HCT116 (cell line): ENCODE data around the gene ZBED6. TPM values are rescaled to one million over a fixed set of nuclear protein-coding genes. Genes with fewer than 3 reads are reported as not detected.
A peak's percentile ranks its signal among the peaks of the same experiment; 100 is the strongest.
"Not testable (repeated sequence)": the region's sequence is repeated elsewhere in the genome, so short reads cannot be mapped to it uniquely, and the experiment has no call there.

ENCODE experiments used
- ATAC-seq: fragments of 200-7000 bp; cut with Tn5 transposase; 2 replicates; pipeline ENCODE4 v1.9.1; 2020; ENCODE audit warnings: mild to moderate bottlenecking, moderate library complexity
- BruUV-seq: library from RNA; stranded (reverse); fragments of 400-500 nt; replicated peaks from 2 replicates; lab custom pipeline; 2021; lab: Mats Ljungman, UMichigan
- CTCF ChIA-PET: fragments of 300-600 bp; sonication (Branson Sonifier 250); formaldehyde crosslinking; loops from one replicate; lab custom pipeline; 2021; ENCODE audit warnings: antibody characterized with exemption; lab: Charles Lee
- POLR2A ChIA-PET: fragments of 300-600, 350-600 bp; sonication (Branson Sonifier 250); formaldehyde crosslinking; loops from one replicate; lab custom pipeline; 2021; ENCODE audit warnings: antibody characterized with exemption; lab: Charles Lee
- RAD21 ChIA-PET, 2 experiments: fragments of 300-600 bp; sonication (Branson Sonifier 250); formaldehyde crosslinking; loops; one replicate each; lab custom pipeline; 2023; ENCODE audit warnings: low total read pairs in 2 of 2; ENCODE audit not compliant: uncharacterized antibody in 2 of 2, unreplicated experiment in 2 of 2, low non-redundant PET in 1 of 2; lab: Charles Lee
- DNase-seq: peaks from one replicate; pipeline ENCODE4 v3.0.0-alpha.2; 2010; ENCODE audit warnings: low read depth, low spot score
- H2AFZ ChIP-seq: fragments of 200-600 bp; shearing (Covaris generic), sonication (generic); 2 replicates; pipeline ENCODE4 v1.6.1; 2017; ENCODE audit warnings: low read depth, mixed run types, mixed read lengths, antibody characterized with exemption, low read length; ENCODE audit not compliant: poor library complexity, severe bottlenecking
- H3K27ac ChIP-seq: 2 replicates; pipeline ENCODE4 v1.5.1; 2012; ENCODE audit warnings: low read depth, low read length
- H3K27me3 ChIP-seq: fragments of 200-600 bp; sonication (generic); 2 replicates; pipeline ENCODE4 v1.6.1; 2016; ENCODE audit warnings: mixed run types, low read length, mixed read lengths; ENCODE audit not compliant: insufficient read depth
- H3K36me3 ChIP-seq, 2 experiments: fragments of 200-500 bp in 1 of 2; fragments of 200-600 bp in 1 of 2; sonication (Bioruptor generic) in 1 of 2; sonication (generic) in 1 of 2; 2 replicates each; pipeline versions ENCODE4 v1.5.1 to v1.6.1; 2014 to 2016; ENCODE audit warnings: low read length in 2 of 2, inconsistent platforms in 1 of 2, mixed read lengths in 1 of 2, mixed run types in 1 of 2; ENCODE audit not compliant: insufficient read depth in 2 of 2, control insufficient read depth in 1 of 2
- H3K4me1 ChIP-seq, 2 experiments: fragments of 200-600 bp in 1 of 2; sonication (generic) in 1 of 2; 2 replicates each; pipeline versions ENCODE4 v1.5.1 to v1.6.1; 2012 to 2017; ENCODE audit warnings: low read length in 2 of 2, inconsistent platforms in 1 of 2, mild to moderate bottlenecking in 1 of 2, mixed read lengths in 1 of 2, mixed run types in 1 of 2, moderate library complexity in 1 of 2; ENCODE audit not compliant: insufficient read depth in 2 of 2, control insufficient read depth in 1 of 2
- H3K4me2 ChIP-seq: fragments of 200-600 bp; sonication (generic); 2 replicates; pipeline ENCODE4 v1.6.1; 2017; ENCODE audit warnings: mixed run types, low read length, mixed read lengths
- H3K4me3 ChIP-seq, 2 experiments: fragments of 200-600 bp in 1 of 2; sonication (generic) in 1 of 2; replicated peaks in 1 of 2; 2 replicates each; pipeline ENCODE4 v1.5.1; 2011 to 2016; ENCODE audit warnings: low read length in 2 of 2, control low read depth in 1 of 2, low read depth in 1 of 2, mild to moderate bottlenecking in 1 of 2, mixed read lengths in 1 of 2, mixed run types in 1 of 2
- H3K79me2 ChIP-seq: fragments of 200-600 bp; sonication (generic); 2 replicates; pipeline ENCODE4 v1.6.1; 2017; ENCODE audit warnings: mild to moderate bottlenecking, mixed run types, low read length, moderate library complexity, mixed read lengths; ENCODE audit not compliant: insufficient read depth
- H3K9ac ChIP-seq: fragments of 200-600 bp; sonication (generic); 2 replicates; pipeline ENCODE4 v1.6.1; 2016; ENCODE audit warnings: low read length, mixed read lengths
- H3K9me2 ChIP-seq: fragments of 200-600 bp; sonication (generic), shearing (Covaris generic); 2 replicates; pipeline ENCODE4 v1.6.1; 2017; ENCODE audit warnings: mixed run types, mild to moderate bottlenecking, moderate library complexity; ENCODE audit not compliant: insufficient read depth
- H3K9me3 ChIP-seq, 2 experiments: fragments of 200-500 bp in 1 of 2; fragments of 200-600 bp in 1 of 2; sonication (Bioruptor generic) in 1 of 2; sonication (generic) in 1 of 2; 2 replicates each; pipeline ENCODE4 v1.6.1; 2014 to 2017; ENCODE audit warnings: low read length in 2 of 2, mixed read lengths in 2 of 2, inconsistent platforms in 1 of 2, low read depth in 1 of 2, mild to moderate bottlenecking in 1 of 2, mixed run types in 1 of 2, moderate library complexity in 1 of 2; ENCODE audit not compliant: control insufficient read depth in 1 of 2, insufficient read depth in 1 of 2
- H4K20me1 ChIP-seq: fragments of 200-600 bp; sonication (generic), shearing (Covaris generic); 2 replicates; pipeline ENCODE4 v1.6.1; 2017; ENCODE audit warnings: mixed run types, mild to moderate bottlenecking, moderate library complexity; ENCODE audit not compliant: insufficient read depth
- CTCF ChIP-seq, 3 experiments: fragments of 200-600 bp in 1 of 3; sonication (generic) in 1 of 3; IDR thresholded peaks in 2 of 3; conservative IDR thresholded peaks in 1 of 3; 2 replicates each; pipeline ENCODE4 v1.5.1; 2012 to 2017; ENCODE audit warnings: low read depth in 2 of 3, low read length in 2 of 3, antibody characterized with exemption in 1 of 3, borderline replicate concordance in 1 of 3, control low read depth in 1 of 3, mild to moderate bottlenecking in 1 of 3, mixed read lengths in 1 of 3, mixed run types in 1 of 3, moderate library complexity in 1 of 3; ENCODE audit not compliant: insufficient read depth in 1 of 3
- ELF1 ChIP-seq: IDR thresholded peaks from 2 replicates; pipeline ENCODE4 v1.6.1; 2012; ENCODE audit warnings: low read depth, borderline replicate concordance
- JUND ChIP-seq: IDR thresholded peaks from 2 replicates; pipeline ENCODE4 v1.6.1; 2012
- SIN3A ChIP-seq: IDR thresholded peaks from 2 replicates; pipeline ENCODE4 v1.6.1; 2012; ENCODE audit warnings: low read depth
- TCF7L2 ChIP-seq: IDR thresholded peaks from 2 replicates; pipeline ENCODE4 v1.7.0; 2011; ENCODE audit warnings: borderline replicate concordance, inconsistent platforms; ENCODE audit not compliant: insufficient read depth, insufficient read length; ENCODE audit errors: extremely low read depth
- intact Hi-C: fragments of 100-400 bp; cut with micrococcal nuclease; formaldehyde crosslinking; loops from 2 replicates; pipeline ENCODE4 v1.10.0; 2022
- total RNA-seq: library from RNA; stranded (reverse); gene quantifications from one replicate; pipeline ENCODE4 v1.2.1, GENCODE V29; 2021; ENCODE audit not compliant: unreplicated experiment

The ZBED6 gene
- total RNA-seq, 1 experiment from 2014 or later: 26.9 TPM

GRCh38 chr1:203828503-203828902 lies 33.1 kb downstream of the ZBED6 start (continued):
- TF ChIP-seq CTCF (IDR thresholded peaks at IDR 0.05 in 2 of 3, conservative IDR thresholded peaks at IDR 0.05 in 1 of 3; ENCODE audit: borderline replicate concordance in 1 of 3, insufficient read depth in 1 of 3, low read depth in 2 of 3, low read length in 2 of 3) (no peak), ELF1 (no peak), TCF7L2 (no peak), SIN3A (no peak)
- TF ChIP-seq, all 23 proteins: peak for 0

- H2AFZ ChIP-seq, H3K27me3 ChIP-seq, POLR2A ChIA-PET, DNase-seq, H3K4me2 ChIP-seq, H3K9ac ChIP-seq, H3K9me3 ChIP-seq, H3K27ac ChIP-seq, H3K4me1 ChIP-seq, ATAC-seq, BruUV-seq, intact Hi-C loops, CTCF ChIA-PET, H3K9me2 ChIP-seq, RAD21 ChIA-PET, H3K4me3 ChIP-seq, H4K20me1 ChIP-seq: not testable (repeated sequence)
- H3K79me2 ChIP-seq: peaks cover 32% of the 10 kb centered on the region
- peaks cover 41 to 58% of the 10 kb centered on the region in 2 experiments for H3K36me3 ChIP-seq
These were observed 33.8 kb downstream of the ZBED6 start for GRCh38 chr1:203829247-203829646.

GRCh38 chr1:203835476-203835875 lies 40.1 kb downstream of the ZBED6 start:
- H3K4me3 ChIP-seq: no peak overlapping the region
- no peak overlapping the region for H3K27ac ChIP-seq
- H3K4me1 ChIP-seq: no peaks in the 10 kb centered on the region
- CTCF ChIA-PET: no interaction called here
- intact Hi-C loops: no loop called here
- no peaks in the 10 kb centered on the region for H4K20me1 ChIP-seq
- H2AFZ ChIP-seq: no peak overlapping the region
- no peaks in the 10 kb centered on the region for H3K9me3 ChIP-seq
- no peak overlapping the region for H3K4me2 ChIP-seq
- POLR2A ChIA-PET: no interaction called here
- no peaks in the 10 kb centered on the region for H3K27me3 ChIP-seq
- no peak overlapping the region for H3K9ac ChIP-seq
- DNase-seq (no peak), ATAC-seq (no peak)
- RAD21 ChIA-PET: no interaction called here
- no peaks in the 10 kb centered on the region for H3K9me2 ChIP-seq
- peaks cover 53 to 54% of the 10 kb centered on the region in 2 experiments for H3K36me3 ChIP-seq
- TF ChIP-seq SIN3A: no peak
- TF ChIP-seq CTCF (IDR thresholded peaks at IDR 0.05 in 2 of 3, conservative IDR thresholded peaks at IDR 0.05 in 1 of 3; ENCODE audit: borderline replicate concordance in 1 of 3, insufficient read depth in 1 of 3, low read depth in 2 of 3, low read length in 2 of 3): peak in 2 of 3 experiments; percentile 21 to 27; a peak in 1 of 6 replicates
- TF ChIP-seq JUND: no peak
- BruUV-seq: no TSS peak
- H3K79me2 ChIP-seq: peaks cover 12% of the 10 kb centered on the region
